Keratinocyte (primary cell): ENCODE results near the gene DCST1.

Experiments
- EZH2 ChIP-seq: IDR thresholded peaks from one replicate; pipeline ENCODE4 v1.6.1; 2012; ENCODE audit warnings: inconsistent platforms, mild to moderate bottlenecking, low read length, moderate library complexity
- TF ChIP-seq, protein P1 (sequence below), 3 experiments: IDR thresholded peaks in 1 of 3; conservative IDR thresholded peaks in 1 of 3; optimal IDR thresholded peaks in 1 of 3; 2 replicates in 2 of 3; 3 replicates in 1 of 3; pipeline versions ENCODE3 to v1.5.1; 2011; ENCODE audit warnings: low read length in 3 of 3, mild to moderate bottlenecking in 3 of 3, moderate library complexity in 2 of 3, control low read depth in 1 of 3, inconsistent platforms in 1 of 3; ENCODE audit not compliant: insufficient read depth in 2 of 3; ENCODE audit errors: extremely low read depth in 1 of 3

DNA sequence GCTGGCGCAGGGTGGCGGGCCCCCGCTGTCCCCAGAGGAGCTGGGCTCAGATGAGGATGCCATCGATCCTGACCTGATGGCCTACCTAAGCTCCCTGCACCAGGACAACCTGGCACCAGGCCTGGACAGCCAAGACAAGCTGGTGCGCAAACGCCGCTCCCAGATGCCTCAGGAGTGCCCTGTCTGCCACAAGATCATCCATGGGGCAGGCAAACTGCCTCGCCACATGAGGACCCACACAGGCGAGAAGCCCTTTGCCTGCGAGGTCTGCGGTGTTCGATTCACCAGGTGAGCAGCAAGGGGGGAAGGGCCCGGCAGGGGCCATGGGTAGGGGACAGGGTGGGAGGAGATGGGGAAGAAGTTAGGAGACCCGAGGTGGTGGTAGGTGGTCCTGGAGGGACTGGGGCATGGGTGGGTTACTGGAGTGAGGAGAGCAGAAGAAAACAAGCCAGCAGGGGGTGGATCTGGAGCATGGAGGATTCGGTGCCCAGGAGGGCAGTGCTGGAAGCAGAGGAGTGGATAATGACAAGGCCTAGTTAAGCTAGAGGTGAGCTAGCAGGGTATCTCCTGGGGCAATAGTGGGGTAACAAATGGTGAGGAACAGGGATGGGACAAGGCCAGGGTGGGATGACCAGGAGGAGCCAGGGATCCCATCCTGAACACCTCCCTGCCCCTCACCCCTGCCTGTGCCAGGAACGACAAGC is 17.9 kb upstream of the DCST1 start:
- TF ChIP-seq, protein P1, sequence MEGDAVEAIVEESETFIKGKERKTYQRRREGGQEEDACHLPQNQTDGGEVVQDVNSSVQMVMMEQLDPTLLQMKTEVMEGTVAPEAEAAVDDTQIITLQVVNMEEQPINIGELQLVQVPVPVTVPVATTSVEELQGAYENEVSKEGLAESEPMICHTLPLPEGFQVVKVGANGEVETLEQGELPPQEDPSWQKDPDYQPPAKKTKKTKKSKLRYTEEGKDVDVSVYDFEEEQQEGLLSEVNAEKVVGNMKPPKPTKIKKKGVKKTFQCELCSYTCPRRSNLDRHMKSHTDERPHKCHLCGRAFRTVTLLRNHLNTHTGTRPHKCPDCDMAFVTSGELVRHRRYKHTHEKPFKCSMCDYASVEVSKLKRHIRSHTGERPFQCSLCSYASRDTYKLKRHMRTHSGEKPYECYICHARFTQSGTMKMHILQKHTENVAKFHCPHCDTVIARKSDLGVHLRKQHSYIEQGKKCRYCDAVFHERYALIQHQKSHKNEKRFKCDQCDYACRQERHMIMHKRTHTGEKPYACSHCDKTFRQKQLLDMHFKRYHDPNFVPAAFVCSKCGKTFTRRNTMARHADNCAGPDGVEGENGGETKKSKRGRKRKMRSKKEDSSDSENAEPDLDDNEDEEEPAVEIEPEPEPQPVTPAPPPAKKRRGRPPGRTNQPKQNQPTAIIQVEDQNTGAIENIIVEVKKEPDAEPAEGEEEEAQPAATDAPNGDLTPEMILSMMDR (optimal IDR thresholded peaks at IDR 0.05 in 1 of 3, IDR thresholded peaks at IDR 0.05 in 1 of 3, conservative IDR thresholded peaks at IDR 0.05 in 1 of 3; ENCODE audit: extremely low read depth in 1 of 3, insufficient read depth in 2 of 3, low read length in 3 of 3) = no peak
- TF ChIP-seq EZH2 = no peak
